ENCODE results near the gene PEF1. TPM values are rescaled to one million over a fixed set of nuclear protein-coding genes. Genes with fewer than 3 reads are reported as not detected.

The PEF1 gene
- total RNA-seq, 1 experiment from 2014 or later, result 88.4 TPM

DNA sequence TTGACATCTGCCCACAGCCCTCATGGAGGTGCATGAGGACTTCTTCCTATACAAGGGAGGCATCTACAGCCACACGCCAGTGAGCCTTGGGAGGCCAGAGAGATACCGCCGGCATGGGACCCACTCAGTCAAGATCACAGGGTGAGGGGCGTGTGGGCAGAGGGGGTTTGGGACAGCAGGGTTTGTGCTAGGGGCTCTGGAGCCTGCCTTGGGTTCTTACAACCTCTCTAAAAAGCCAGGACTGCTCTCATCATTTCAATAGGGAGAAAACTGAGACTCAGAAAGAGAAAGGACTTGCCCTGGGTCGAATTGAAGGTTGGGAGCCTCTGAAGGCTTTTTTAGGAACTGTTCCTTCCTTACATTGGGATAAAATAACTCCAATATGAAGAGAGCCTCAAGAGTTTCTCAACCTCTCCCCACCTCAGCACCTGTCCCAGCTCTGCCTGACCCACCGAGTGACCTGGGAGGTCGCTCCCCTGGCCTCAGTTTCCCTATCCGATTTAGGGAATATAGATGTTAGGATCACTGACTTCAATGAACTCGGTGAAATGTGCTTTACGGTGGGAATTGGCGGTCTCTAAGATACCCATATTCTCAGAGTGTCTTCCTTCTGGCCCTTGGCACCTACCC lies 58.8 kb downstream of the PEF1 start:
- no TSS peak for BruUV-seq (replicated peaks)
- H3K36me3 ChIP-seq (ENCODE audit: low read depth, low read length), result peaks cover 35% of the 10 kb centered on the region
- no peak for ATAC-seq

DNA sequence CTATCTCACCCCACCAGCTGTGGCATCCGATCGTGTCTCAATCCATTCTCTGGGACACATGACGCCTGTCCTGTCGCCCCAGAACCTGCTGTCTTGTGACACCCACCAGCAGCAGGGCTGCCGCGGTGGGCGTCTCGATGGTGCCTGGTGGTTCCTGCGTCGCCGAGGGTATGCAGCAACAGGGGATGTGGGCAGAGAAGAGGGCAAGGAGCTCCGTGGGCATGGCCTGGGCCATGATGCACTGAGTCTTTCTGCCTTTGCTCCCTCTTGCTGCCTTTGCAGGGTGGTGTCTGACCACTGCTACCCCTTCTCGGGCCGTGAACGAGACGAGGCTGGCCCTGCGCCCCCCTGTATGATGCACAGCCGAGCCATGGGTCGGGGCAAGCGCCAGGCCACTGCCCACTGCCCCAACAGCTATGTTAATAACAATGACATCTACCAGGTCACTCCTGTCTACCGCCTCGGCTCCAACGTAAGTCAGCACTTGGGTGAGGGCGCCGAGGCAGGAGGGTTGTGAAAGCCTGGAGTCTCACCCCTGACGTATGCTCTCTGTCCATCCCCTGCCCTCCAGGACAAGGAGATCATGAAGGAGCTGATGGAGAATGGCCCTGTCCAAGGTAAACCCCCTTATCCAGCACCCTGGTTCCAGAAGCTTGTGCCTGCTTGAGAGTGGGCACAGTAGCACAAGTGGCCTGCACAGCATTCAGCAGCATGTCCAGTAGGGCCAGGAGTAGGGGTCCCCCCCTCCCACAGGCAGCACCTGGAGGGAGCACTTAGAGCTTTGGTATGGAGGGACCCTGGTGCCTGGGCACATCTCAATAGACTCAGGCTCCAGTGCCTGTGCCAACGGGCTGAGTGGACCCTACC lies 59.6 kb downstream of the PEF1 start:
- CTCF ChIA-PET, result no interaction called here
- Histone ChIP-seq H3K27ac (ENCODE audit: low read length) (no peak overlapping the region), H3K9me3 (ENCODE audit: low read length) (no peaks in the 10 kb centered on the region), H3K79me2 (ENCODE audit: low read length) (peaks cover 26% of the 10 kb centered on the region), H4K20me1 (ENCODE audit: low read length) (no peaks in the 10 kb centered on the region), H2AFZ (ENCODE audit: low read length) (no peak overlapping the region), H3K4me3 (ENCODE audit: low read length) (no peak overlapping the region), H3K27me3 (ENCODE audit: low read length) (no peaks in the 10 kb centered on the region), H3K9ac (ENCODE audit: low read length) (no peak overlapping the region), H3K36me3 (ENCODE audit: low read depth, low read length) (peaks cover 35% of the 10 kb centered on the region), H3K4me1 (ENCODE audit: insufficient read depth, low read length) (peaks cover 71% of the 10 kb centered on the region), H3K4me2 (ENCODE audit: low read length) (no peak overlapping the region), H3K9me2 (replicated peaks; ENCODE audit: low read length) (no peaks in the 10 kb centered on the region), H3F3A (ENCODE audit: low read length, unreplicated experiment) (no peaks in the 10 kb centered on the region)
- DNase-seq (no peak), ATAC-seq (no peak)
- POLR2A ChIA-PET (ENCODE audit: unreplicated experiment), result no interaction called here
- intact Hi-C loops (cut with micrococcal nuclease), result no loop called here
- BruUV-seq (replicated peaks), result no TSS peak
- TF ChIP-seq, protein P1, sequence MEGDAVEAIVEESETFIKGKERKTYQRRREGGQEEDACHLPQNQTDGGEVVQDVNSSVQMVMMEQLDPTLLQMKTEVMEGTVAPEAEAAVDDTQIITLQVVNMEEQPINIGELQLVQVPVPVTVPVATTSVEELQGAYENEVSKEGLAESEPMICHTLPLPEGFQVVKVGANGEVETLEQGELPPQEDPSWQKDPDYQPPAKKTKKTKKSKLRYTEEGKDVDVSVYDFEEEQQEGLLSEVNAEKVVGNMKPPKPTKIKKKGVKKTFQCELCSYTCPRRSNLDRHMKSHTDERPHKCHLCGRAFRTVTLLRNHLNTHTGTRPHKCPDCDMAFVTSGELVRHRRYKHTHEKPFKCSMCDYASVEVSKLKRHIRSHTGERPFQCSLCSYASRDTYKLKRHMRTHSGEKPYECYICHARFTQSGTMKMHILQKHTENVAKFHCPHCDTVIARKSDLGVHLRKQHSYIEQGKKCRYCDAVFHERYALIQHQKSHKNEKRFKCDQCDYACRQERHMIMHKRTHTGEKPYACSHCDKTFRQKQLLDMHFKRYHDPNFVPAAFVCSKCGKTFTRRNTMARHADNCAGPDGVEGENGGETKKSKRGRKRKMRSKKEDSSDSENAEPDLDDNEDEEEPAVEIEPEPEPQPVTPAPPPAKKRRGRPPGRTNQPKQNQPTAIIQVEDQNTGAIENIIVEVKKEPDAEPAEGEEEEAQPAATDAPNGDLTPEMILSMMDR (conservative IDR thresholded peaks at IDR 0.05; ENCODE audit: low read depth, low read length), result no peak
- TF ChIP-seq EZH2 (IDR thresholded peaks at IDR 0.05; ENCODE audit: low read length, unreplicated experiment) (no peak), EZH2phosphoT487 (IDR thresholded peaks at IDR 0.05; ENCODE audit: borderline replicate concordance, low read length) (no peak)

More for the DNA sequence above, 58.8 kb downstream of the PEF1 start:
- Histone ChIP-seq H3K27me3 (ENCODE audit: low read length) (no peaks in the 10 kb centered on the region), H3K9me3 (ENCODE audit: low read length) (no peaks in the 10 kb centered on the region), H3K27ac (ENCODE audit: low read length) (no peak overlapping the region), H4K20me1 (ENCODE audit: low read length) (no peaks in the 10 kb centered on the region), H3K79me2 (ENCODE audit: low read length) (peaks cover 18% of the 10 kb centered on the region), H3K9me2 (replicated peaks; ENCODE audit: low read length) (no peaks in the 10 kb centered on the region), H3F3A (ENCODE audit: low read length, unreplicated experiment) (no peaks in the 10 kb centered on the region), H3K9ac (ENCODE audit: low read length) (no peak overlapping the region), H3K4me2 (ENCODE audit: low read length) (no peak overlapping the region), H3K4me3 (ENCODE audit: low read length) (no peak overlapping the region), H2AFZ (ENCODE audit: low read length) (no peak overlapping the region), H3K4me1 (ENCODE audit: insufficient read depth, low read length) (peaks cover 63% of the 10 kb centered on the region)
- no peak for TF ChIP-seq EZH2phosphoT487 (IDR thresholded peaks at IDR 0.05; ENCODE audit: borderline replicate concordance, low read length)
- no peak for TF ChIP-seq EZH2 (IDR thresholded peaks at IDR 0.05; ENCODE audit: low read length, unreplicated experiment)
- TF ChIP-seq, protein P1 (conservative IDR thresholded peaks at IDR 0.05; ENCODE audit: low read depth, low read length), result no peak
- ChIA-PET POLR2A (ENCODE audit: unreplicated experiment) (no interaction called here), CTCF (no interaction called here)
- DNase-seq, result no peak
- intact Hi-C loops (cut with micrococcal nuclease), result no loop called here
